Lung (tissue), 12 donors: ENCODE measurements around the gene CTDSPL. TPM values are rescaled to one million over a fixed set of nuclear protein-coding genes. Genes with fewer than 3 reads are reported as not detected.

Source experiments
- ATAC-seq: fragments of 200-7000 bp; cut with Tn5 transposase; one replicate; pipeline ENCODE4 v1.9.1; 2020; ENCODE audit warnings: moderate number of reproducible peaks; ENCODE audit not compliant: insufficient read depth, low FRiP score
- DNase-seq, 3 donors: peaks; one replicate each; pipeline ENCODE4 v3.0.0-alpha.2; 2013 to 2017
- H3K27ac ChIP-seq, 2 donors: one replicate each; pipeline ENCODE4 v1.5.1; 2013; ENCODE audit warnings: mild to moderate bottlenecking in 2 of 2, moderate library complexity in 2 of 2, control low read depth in 1 of 2, inconsistent platforms in 1 of 2, low read depth in 1 of 2, low read length in 1 of 2
- H3K27me3 ChIP-seq, 3 donors: one replicate each; pipeline ENCODE4 v1.5.1; 2013; ENCODE audit warnings: low read length in 2 of 3; ENCODE audit not compliant: control insufficient read depth in 3 of 3, insufficient read depth in 3 of 3
- H3K36me3 ChIP-seq, 4 donors: one replicate each; pipeline ENCODE4 v1.5.1; 2013; ENCODE audit warnings: low read length in 4 of 4, mild to moderate bottlenecking in 1 of 4, moderate library complexity in 1 of 4; ENCODE audit not compliant: control insufficient read depth in 4 of 4, insufficient read depth in 4 of 4
- H3K4me1 ChIP-seq, 5 donors: one replicate each; pipeline ENCODE4 v1.5.1; 2013; ENCODE audit warnings: low read length in 5 of 5, mild to moderate bottlenecking in 2 of 5, moderate library complexity in 1 of 5; ENCODE audit not compliant: control insufficient read depth in 5 of 5, insufficient read depth in 5 of 5
- H3K4me3 ChIP-seq: one replicate; pipeline ENCODE4 v1.5.1; 2013; ENCODE audit warnings: mild to moderate bottlenecking, control low read depth, moderate library complexity
- H3K9ac ChIP-seq, 2 donors: one replicate each; pipeline ENCODE4 v1.5.1; 2013; ENCODE audit warnings: low read length in 2 of 2, control low read depth in 1 of 2; ENCODE audit not compliant: insufficient read depth in 1 of 2
- H3K9me3 ChIP-seq, 4 donors: one replicate each; pipeline ENCODE4 v1.5.1; 2013; ENCODE audit warnings: low read length in 3 of 4, mild to moderate bottlenecking in 1 of 4, moderate library complexity in 1 of 4; ENCODE audit not compliant: control insufficient read depth in 4 of 4, insufficient read depth in 3 of 4
- CTCF ChIP-seq: IDR thresholded peaks from 2 replicates; pipeline ENCODE4 v1.5.1; 2012; ENCODE audit warnings: mild to moderate bottlenecking; ENCODE audit errors: control extremely low read depth, extremely low read depth
- WGBS, 2 donors: extraction: QIAGEN DNeasy Blood & Tissue Kit; methylation state at CpG; one replicate each; pipeline ENCODE4 v1.1.7; 2013; 5-methylcytosine and 5-hydroxymethylcytosine counted together
- polyA plus RNA-seq, 2 donors: library from polyadenylated mRNA; stranded (reverse); fragments of 200-250 nt; gene quantifications; one replicate each; pipeline ENCODE4 v1.2.1, GENCODE V29; 2013
- total RNA-seq, 2 donors: library from RNA; depleted of rRNA in 1 of 2; stranded (reverse); fragments of >200 nt in 1 of 2; gene quantifications; one replicate each; pipeline ENCODE4 v1.2.1, GENCODE V29; 2014 to 2021
- donor health status: control.
- donor health status: control.
- donor health status: Bipolar disorder and iron deficiency.
- donor health status: healthy.
- donor health status: DM: yes; HTN: yes; CAD: no.

CTDSPL gene
- total and polyA plus RNA-seq, 4 donors, result 12.5 to 79.1 (median 33.5) TPM

- peaks cover 0 to 4% (median 1%) of the 10 kb centered on the region in 4 donors for H3K9me3 ChIP-seq
- 8 to 14% methylated on average over 1 of the region's 1 CpG for WGBS, 2 donors
- H3K27me3 ChIP-seq, result no peaks in the 10 kb centered on the region
- H3K4me3 ChIP-seq, result no peak overlapping the region
- TF ChIP-seq CTCF, result no peak
- H3K4me1 ChIP-seq, result peaks cover 0 to 27% (median 15%) of the 10 kb centered on the region in 5 donors
- no peak overlapping the region for H3K9ac ChIP-seq
- no peak overlapping the region for H3K27ac ChIP-seq
- peaks cover 0 to 5% (median 0%) of the 10 kb centered on the region in 4 donors for H3K36me3 ChIP-seq
- ATAC-seq (no peak), DNase-seq (no peak)
Measured at GRCh38 chr3:37864904-37865303, 3.2 kb downstream of the CTDSPL start.

- peaks cover 0 to 8% (median 0%) of the 10 kb centered on the region in 4 donors for H3K36me3 ChIP-seq
- peaks cover 0 to 19% (median 11%) of the 10 kb centered on the region in 5 donors for H3K4me1 ChIP-seq
- H3K9ac ChIP-seq, result no peak overlapping the region
- H3K4me3 ChIP-seq, result no peak overlapping the region
- 94 to 97% methylated on average over 1 of the region's 1 CpG for WGBS, 2 donors
- TF ChIP-seq CTCF, result no peak
- peaks cover 0 to 8% (median 2%) of the 10 kb centered on the region in 4 donors for H3K9me3 ChIP-seq
- no peak for DNase-seq
- no peak overlapping the region for H3K27ac ChIP-seq
- ATAC-seq, result no peak
- H3K27me3 ChIP-seq, result no peaks in the 10 kb centered on the region
Measured at GRCh38 chr3:37867144-37867543, 5.5 kb downstream of the CTDSPL start.

GRCh38 chr3:37871858-37872257 lies 10.2 kb downstream of the CTDSPL start:
- no peak for TF ChIP-seq CTCF
- Histone ChIP-seq H3K27me3 (no peaks in the 10 kb centered on the region), H3K4me3 (no peak overlapping the region), H3K4me1 (no peaks in the 10 kb centered on the region), H3K9ac (no peak overlapping the region), H3K9me3 (peaks cover 0 to 8% (median 2%) of the 10 kb centered on the region in 4 donors), H3K27ac (no peak overlapping the region), H3K36me3 (peaks cover 0 to 8% (median 0%) of the 10 kb centered on the region in 4 donors)
- DNase-seq, result no peak
- ATAC-seq, result no peak
- WGBS, 2 donors, result 98% methylated on average over 3 of the region's 3 CpGs
